Body of pancreas (tissue), 4 donors: ENCODE results near the gene PDE2A.

Source experiments
- CTCF ChIP-seq, 7 experiments: fragments of 450-650 bp in 4 of 7; fragments of 200-600 bp in 3 of 7; sonication (generic) in 3 of 7; IDR thresholded peaks; one replicate each; pipeline ENCODE4 v1.5.1; 2016 to 2019; ENCODE audit warnings: antibody characterized with exemption in 7 of 7
- POLR2A ChIP-seq, 3 donors: fragments of 450-650 bp; IDR thresholded peaks; one replicate each; pipeline ENCODE4 v1.6.1; 2016; ENCODE audit warnings: antibody characterized with exemption in 3 of 3, mild to moderate bottlenecking in 2 of 3

GRCh38 chr11:72716290-72716689, 42.1 kb upstream of the PDE2A start:
- no peak for TF ChIP-seq CTCF (IDR thresholded peaks at IDR 0.05)
- TF ChIP-seq POLR2A (IDR thresholded peaks at IDR 0.05): no peak
